Left forelimb (tissue), 1 donor: ENCODE data around the gene TMEM72.

ENCODE experiments used
- DNase-seq: peaks from one replicate; pipeline ENCODE4 v3.0.0-alpha.2; 2018; ENCODE audit warnings: low spot score

Gene TMEM72

GRCh38 chr10:44980309-44981171 is 69.4 kb downstream of the TMEM72 start:
- no peak for DNase-seq

- no peak for DNase-seq
These were observed 70.3 kb downstream of the TMEM72 start for GRCh38 chr10:44981172-44982113.

GRCh38 chr10:44982114-44982460 is 71.0 kb downstream of the TMEM72 start:
- DNase-seq, result no peak

- DNase-seq, result no peak
These were observed 71.4 kb downstream of the TMEM72 start for GRCh38 chr10:44982496-44982895.

- DNase-seq, result no peak
These were observed 72.1 kb downstream of the TMEM72 start for GRCh38 chr10:44983066-44983894.

- DNase-seq, result no peak
These were observed 72.8 kb downstream of the TMEM72 start for GRCh38 chr10:44983895-44984278.

- DNase-seq, result no peak
These were observed 73.5 kb downstream of the TMEM72 start for GRCh38 chr10:44984671-44985101.

GRCh38 chr10:44985175-44985681 is 74.1 kb downstream of the TMEM72 start:
- no peak for DNase-seq

- no peak for DNase-seq
These were observed 75.0 kb downstream of the TMEM72 start for GRCh38 chr10:44986179-44986578.
